HepG2 (cell line): ENCODE measurements around the gene TUBB4B. TPM values are rescaled to one million over a fixed set of nuclear protein-coding genes. Genes with fewer than 3 reads are reported as not detected.

ENCODE experiments used
- AGO1 ChIP-seq: fragments of 200-400 bp; formaldehyde crosslinking; IDR thresholded peaks from 2 replicates; pipeline ENCODE4 v1.6.1; 2017; ENCODE audit warnings: mild to moderate bottlenecking, low read depth, low read length, moderate library complexity; ENCODE audit not compliant: poor library complexity, severe bottlenecking
- AGO2 ChIP-seq: fragments of 200-400 bp; formaldehyde crosslinking; optimal IDR thresholded peaks from 2 replicates; pipeline ENCODE3; 2017; ENCODE audit warnings: mild to moderate bottlenecking, low read depth, low read length, moderate library complexity
- AHR ChIP-seq: IDR thresholded peaks from 2 replicates; pipeline ENCODE4 v1.6.1; 2018; ENCODE audit warnings: missing genetic modification reagents, missing compliant biosample characterization
- BRCA1 ChIP-seq: sonication (generic); formaldehyde crosslinking; IDR thresholded peaks from 2 replicates; pipeline ENCODE4 v1.4.0; 2020; ENCODE audit warnings: missing genetic modification reagents
- FOXA1 ChIP-seq, 2 experiments: fragments of 450-650 bp in 1 of 2; sonication (generic) in 1 of 2; formaldehyde crosslinking in 1 of 2; IDR thresholded peaks; 2 replicates each; pipeline versions ENCODE4 v1.4.0 to v1.6.1; 2016 to 2020; ENCODE audit warnings: missing genetic modification reagents in 1 of 2
- HNRNPL ChIP-seq: fragments of 200-400 bp; formaldehyde crosslinking; IDR thresholded peaks from 2 replicates; pipeline ENCODE4 v1.6.1; 2017; ENCODE audit warnings: mild to moderate bottlenecking, low read depth, low read length
- KDM2A ChIP-seq: sonication (generic); formaldehyde crosslinking; IDR thresholded peaks from 2 replicates; pipeline ENCODE4 v1.4.0; 2020; ENCODE audit warnings: low read depth, missing genetic modification reagents, borderline replicate concordance
- RBFOX2 ChIP-seq: fragments of 200-400 bp; formaldehyde crosslinking; IDR thresholded peaks from 2 replicates; pipeline ENCODE4 v1.6.1; 2017; ENCODE audit warnings: low read depth, mild to moderate bottlenecking, low read length
- SAP130 ChIP-seq: IDR thresholded peaks from 2 replicates; pipeline ENCODE4 v1.6.1; 2016; ENCODE audit warnings: low read depth
- SMC3 ChIP-seq: IDR thresholded peaks from 2 replicates; pipeline ENCODE4 v1.6.1; 2011; ENCODE audit warnings: low read length, improper control_type of control experiment
- SRY ChIP-seq: sonication (generic); formaldehyde crosslinking; IDR thresholded peaks from 2 replicates; pipeline ENCODE4 v1.8.0; 2022; ENCODE audit warnings: mild to moderate bottlenecking, missing genetic modification reagents
- TCF12 ChIP-seq, 2 experiments: fragments of 450-650 bp in 1 of 2; sonication (generic) in 1 of 2; formaldehyde crosslinking in 1 of 2; IDR thresholded peaks; 2 replicates each; pipeline versions ENCODE4 v1.6.1 to v1.8.0; 2017 to 2022; ENCODE audit warnings: antibody characterized with exemption in 1 of 2, mild to moderate bottlenecking in 1 of 2, missing genetic modification reagents in 1 of 2, moderate library complexity in 1 of 2
- U2AF1 ChIP-seq: fragments of 200-400 bp; formaldehyde crosslinking; optimal IDR thresholded peaks from 2 replicates; pipeline ENCODE3; 2017; ENCODE audit warnings: mild to moderate bottlenecking, low read depth, low read length
- XRCC5 ChIP-seq: fragments of 200-400 bp; formaldehyde crosslinking; optimal IDR thresholded peaks from 2 replicates; pipeline ENCODE3; 2017; ENCODE audit warnings: mild to moderate bottlenecking, low read length
- YEATS4 ChIP-seq: sonication (generic); formaldehyde crosslinking; IDR thresholded peaks from 2 replicates; pipeline ENCODE4 v1.4.0; 2020; ENCODE audit warnings: missing genetic modification reagents, borderline replicate concordance
- ZNF143 ChIP-seq: sonication (generic); formaldehyde crosslinking; IDR thresholded peaks from 2 replicates; pipeline ENCODE4 v1.4.0; 2020; ENCODE audit warnings: missing genetic modification reagents
- ZNF33A ChIP-seq: sonication (generic); formaldehyde crosslinking; IDR thresholded peaks from 2 replicates; pipeline ENCODE4 v1.5.1; 2020; ENCODE audit warnings: missing genetic modification reagents, mild to moderate bottlenecking, moderate library complexity, borderline replicate concordance
- ZNF367 ChIP-seq: sonication (generic); formaldehyde crosslinking; IDR thresholded peaks from 2 replicates; pipeline ENCODE4 v1.4.0; 2020; ENCODE audit warnings: missing genetic modification reagents, borderline replicate concordance
- ZNF615 ChIP-seq: sonication (generic); formaldehyde crosslinking; IDR thresholded peaks from 2 replicates; pipeline ENCODE4 v1.5.0; 2020; ENCODE audit warnings: mild to moderate bottlenecking, missing genetic modification reagents, borderline replicate concordance
- ZSCAN31 ChIP-seq: sonication (generic); formaldehyde crosslinking; IDR thresholded peaks from 2 replicates; pipeline ENCODE4 v1.5.0; 2020; ENCODE audit warnings: low read depth, mild to moderate bottlenecking, missing genetic modification reagents
- polyA plus RNA-seq, 8 experiments: library from polyadenylated mRNA; depleted of rRNA in 3 of 8; stranded (reverse) in 7 of 8; unstranded in 1 of 8; fragments of >200 nt; fragmentation: Illumina TruSeq in 4 of 8; extraction: Trizol in 4 of 8; gene quantifications; 2 replicates each; pipeline versions ENCODE4 v1.2.1 to v1.2.3, GENCODE V29; 2011 to 2016; ENCODE audit warnings: low read depth in 4 of 8, missing spikeins in 1 of 8, mixed read lengths in 1 of 8; ENCODE audit not compliant: insufficient read depth in 1 of 8
- total RNA-seq, 5 experiments: library from RNA; depleted of rRNA; stranded (reverse); fragments of >200 nt; fragmentation: Illumina TruSeq; extraction: Trizol; gene quantifications; 2 replicates each; pipeline ENCODE4 v1.2.3, GENCODE V29; 2016; ENCODE audit warnings: low read depth in 1 of 5
- TF ChIP-seq, protein P1 (sequence below): sonication (generic); formaldehyde crosslinking; IDR thresholded peaks from 2 replicates; pipeline ENCODE4 v1.5.1; 2020; ENCODE audit warnings: mild to moderate bottlenecking, moderate library complexity, missing genetic modification reagents
- TF ChIP-seq, protein P2 (sequence below): sonication (generic); formaldehyde crosslinking; IDR thresholded peaks from 2 replicates; pipeline ENCODE4 v1.4.0; 2020; ENCODE audit warnings: missing genetic modification reagents
- TF ChIP-seq, protein P3 (sequence below): sonication (generic); formaldehyde crosslinking; IDR thresholded peaks from 2 replicates; pipeline ENCODE4 v1.5.0; 2020; ENCODE audit warnings: mild to moderate bottlenecking, missing genetic modification reagents, moderate library complexity

The TUBB4B gene
- total and polyA plus RNA-seq, 2 of the 13 experiments (the other 11 are each of a cell fraction or from before 2014, with no cell fraction given), result 182 to 412 TPM

DNA sequence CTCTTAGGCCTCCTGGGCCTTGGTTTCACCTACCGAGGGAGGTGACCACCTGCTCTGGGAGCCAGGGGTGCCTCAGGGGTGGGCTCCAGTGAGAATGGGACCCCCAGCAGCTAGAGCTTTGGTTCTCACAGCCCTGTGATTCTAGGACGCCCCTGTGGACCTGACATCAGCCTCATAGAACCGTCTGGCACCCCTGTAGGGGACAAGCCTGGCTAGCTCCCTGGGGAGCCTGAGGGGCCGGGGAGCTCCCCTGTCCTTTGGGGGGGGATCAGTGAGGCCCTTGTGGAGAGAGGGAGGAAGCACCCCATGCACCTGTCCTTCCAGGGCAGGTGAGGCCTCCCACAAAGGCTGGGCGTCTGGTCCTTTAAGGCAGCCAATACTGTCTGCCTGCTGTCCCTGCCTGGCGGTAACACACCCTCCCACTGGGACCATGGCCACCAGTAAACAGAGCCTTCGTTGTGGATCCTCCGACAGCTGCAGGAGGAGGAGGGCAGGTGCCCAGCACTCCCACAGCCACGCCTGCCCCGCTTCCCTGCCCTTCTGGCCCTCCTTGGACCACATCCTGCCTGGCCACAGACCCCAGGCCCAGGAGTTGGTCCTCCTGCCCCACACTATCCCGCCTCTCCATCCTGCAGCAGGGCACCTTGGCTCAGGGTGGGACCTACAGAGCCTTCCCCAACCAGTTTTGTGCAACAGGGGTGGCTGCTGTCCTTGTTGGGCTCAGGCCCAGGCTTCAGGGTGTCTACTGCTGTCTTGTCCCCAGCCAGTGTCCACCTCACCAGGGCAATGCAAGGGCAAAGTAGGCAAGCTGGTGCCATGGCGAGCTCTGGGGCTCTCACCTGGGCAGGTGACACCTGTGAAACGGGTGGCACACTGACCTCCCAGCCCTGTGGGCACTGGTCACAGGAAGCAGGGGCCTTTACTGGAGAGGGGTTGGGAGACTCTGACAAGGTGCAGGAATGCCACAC is 3.0 kb upstream of the TUBB4B start (continued):
- TF ChIP-seq HNRNPL (peak; percentile 57; the same call in 1 of the 2 replicates), ZNF33A (CRISPR knock-in tag) (no peak), RBFOX2 (no peak), AGO1 (no peak), FOXA1 (IDR thresholded peaks at IDR 0.05) (no peak), FOXA1 (CRISPR knock-in tag; IDR thresholded peaks at IDR 0.05) (peak; percentile 60), XRCC5 (peak; percentile 25), AGO2 (peak; percentile 62), BRCA1 (no peak), KDM2A (CRISPR knock-in tag) (peak; percentile 12; the same call in 1 of the 2 replicates), ZSCAN31 (CRISPR knock-in tag) (no peak), ZNF615 (CRISPR knock-in tag) (no peak), YEATS4 (CRISPR knock-in tag) (no peak), SRY (no peak), SAP130 (CRISPR knock-in tag) (peak; percentile 39; the same call in 1 of the 2 replicates), TCF12 (IDR thresholded peaks at IDR 0.05) (no peak), TCF12 (CRISPR knock-in tag; IDR thresholded peaks at IDR 0.05) (no peak), SMC3 (no peak), ZNF143 (CRISPR knock-in tag) (no peak), ZNF367 (no peak), U2AF1 (no peak), AHR (CRISPR knock-in tag) (0 out of 2 replicates have a peak, but pooled peaks have one; percentile 35)
- TF ChIP-seq, protein P1, sequence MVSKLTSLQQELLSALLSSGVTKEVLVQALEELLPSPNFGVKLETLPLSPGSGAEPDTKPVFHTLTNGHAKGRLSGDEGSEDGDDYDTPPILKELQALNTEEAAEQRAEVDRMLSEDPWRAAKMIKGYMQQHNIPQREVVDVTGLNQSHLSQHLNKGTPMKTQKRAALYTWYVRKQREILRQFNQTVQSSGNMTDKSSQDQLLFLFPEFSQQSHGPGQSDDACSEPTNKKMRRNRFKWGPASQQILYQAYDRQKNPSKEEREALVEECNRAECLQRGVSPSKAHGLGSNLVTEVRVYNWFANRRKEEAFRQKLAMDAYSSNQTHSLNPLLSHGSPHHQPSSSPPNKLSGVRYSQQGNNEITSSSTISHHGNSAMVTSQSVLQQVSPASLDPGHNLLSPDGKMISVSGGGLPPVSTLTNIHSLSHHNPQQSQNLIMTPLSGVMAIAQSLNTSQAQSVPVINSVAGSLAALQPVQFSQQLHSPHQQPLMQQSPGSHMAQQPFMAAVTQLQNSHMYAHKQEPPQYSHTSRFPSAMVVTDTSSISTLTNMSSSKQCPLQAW, result 0 out of 2 replicates have a peak, but pooled peaks have one; percentile 18
- TF ChIP-seq, protein P2, sequence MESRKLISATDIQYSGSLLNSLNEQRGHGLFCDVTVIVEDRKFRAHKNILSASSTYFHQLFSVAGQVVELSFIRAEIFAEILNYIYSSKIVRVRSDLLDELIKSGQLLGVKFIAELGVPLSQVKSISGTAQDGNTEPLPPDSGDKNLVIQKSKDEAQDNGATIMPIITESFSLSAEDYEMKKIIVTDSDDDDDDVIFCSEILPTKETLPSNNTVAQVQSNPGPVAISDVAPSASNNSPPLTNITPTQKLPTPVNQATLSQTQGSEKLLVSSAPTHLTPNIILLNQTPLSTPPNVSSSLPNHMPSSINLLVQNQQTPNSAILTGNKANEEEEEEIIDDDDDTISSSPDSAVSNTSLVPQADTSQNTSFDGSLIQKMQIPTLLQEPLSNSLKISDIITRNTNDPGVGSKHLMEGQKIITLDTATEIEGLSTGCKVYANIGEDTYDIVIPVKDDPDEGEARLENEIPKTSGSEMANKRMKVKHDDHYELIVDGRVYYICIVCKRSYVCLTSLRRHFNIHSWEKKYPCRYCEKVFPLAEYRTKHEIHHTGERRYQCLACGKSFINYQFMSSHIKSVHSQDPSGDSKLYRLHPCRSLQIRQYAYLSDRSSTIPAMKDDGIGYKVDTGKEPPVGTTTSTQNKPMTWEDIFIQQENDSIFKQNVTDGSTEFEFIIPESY, result peak; percentile 96
- TF ChIP-seq, protein P3, sequence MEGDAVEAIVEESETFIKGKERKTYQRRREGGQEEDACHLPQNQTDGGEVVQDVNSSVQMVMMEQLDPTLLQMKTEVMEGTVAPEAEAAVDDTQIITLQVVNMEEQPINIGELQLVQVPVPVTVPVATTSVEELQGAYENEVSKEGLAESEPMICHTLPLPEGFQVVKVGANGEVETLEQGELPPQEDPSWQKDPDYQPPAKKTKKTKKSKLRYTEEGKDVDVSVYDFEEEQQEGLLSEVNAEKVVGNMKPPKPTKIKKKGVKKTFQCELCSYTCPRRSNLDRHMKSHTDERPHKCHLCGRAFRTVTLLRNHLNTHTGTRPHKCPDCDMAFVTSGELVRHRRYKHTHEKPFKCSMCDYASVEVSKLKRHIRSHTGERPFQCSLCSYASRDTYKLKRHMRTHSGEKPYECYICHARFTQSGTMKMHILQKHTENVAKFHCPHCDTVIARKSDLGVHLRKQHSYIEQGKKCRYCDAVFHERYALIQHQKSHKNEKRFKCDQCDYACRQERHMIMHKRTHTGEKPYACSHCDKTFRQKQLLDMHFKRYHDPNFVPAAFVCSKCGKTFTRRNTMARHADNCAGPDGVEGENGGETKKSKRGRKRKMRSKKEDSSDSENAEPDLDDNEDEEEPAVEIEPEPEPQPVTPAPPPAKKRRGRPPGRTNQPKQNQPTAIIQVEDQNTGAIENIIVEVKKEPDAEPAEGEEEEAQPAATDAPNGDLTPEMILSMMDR (CRISPR knock-in tag), result 0 out of 2 replicates have a peak, but pooled peaks have one; percentile 10
